GM21619 (cell line): ENCODE measurements around the gene FAT1.

Source experiments
- ATAC-seq: cut with Tn5 transposase; IDR thresholded peaks from one replicate; pipeline ENCODE4 v1.9.1; 2021; ENCODE audit not compliant: unreplicated experiment

Gene FAT1

DNA sequence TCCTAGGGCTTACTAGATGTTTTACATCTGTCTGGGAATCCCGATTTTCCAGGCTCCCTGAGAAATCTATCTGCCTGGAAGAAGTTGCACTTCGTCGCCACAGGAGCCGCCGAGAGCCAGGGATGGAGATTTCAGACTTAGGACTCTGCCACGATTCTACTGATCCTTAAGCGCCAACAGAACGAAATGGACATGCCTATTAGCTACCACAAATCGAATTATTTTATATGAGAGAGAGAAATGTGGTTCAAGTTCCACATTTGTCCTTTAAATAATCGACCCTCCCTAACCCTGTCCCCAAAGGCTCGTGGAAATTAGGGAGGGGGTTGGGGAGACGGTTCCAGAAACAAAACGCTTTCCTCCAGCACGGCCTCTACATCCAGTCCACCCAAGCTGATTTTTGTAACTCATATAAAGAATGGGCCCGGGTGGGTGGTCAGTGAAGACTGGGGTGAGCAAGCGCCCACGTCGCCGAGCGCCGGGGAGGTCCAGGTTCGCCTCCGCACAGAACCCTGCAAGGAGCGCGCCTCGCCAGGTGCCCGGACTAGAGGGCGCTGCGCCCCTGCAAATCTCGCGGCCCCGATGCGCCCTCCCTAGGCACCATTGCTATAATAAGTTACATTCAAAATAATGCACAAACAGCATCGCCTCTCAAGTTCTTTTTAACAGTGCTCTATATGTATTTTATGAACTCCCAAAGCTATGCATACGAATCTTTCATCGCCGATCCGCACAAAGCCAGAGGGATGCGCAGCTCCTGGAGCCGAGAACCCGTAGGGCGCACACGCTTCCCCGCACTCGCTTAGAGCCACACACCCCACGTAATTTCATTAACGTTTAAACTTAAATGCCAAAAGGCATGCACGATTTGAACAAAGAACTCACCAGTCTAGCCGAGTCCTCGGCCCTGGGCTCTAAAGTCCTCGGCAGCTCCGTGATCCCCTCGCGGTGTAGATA is 2.1 kb upstream of the FAT1 start:
- no peak for ATAC-seq

DNA sequence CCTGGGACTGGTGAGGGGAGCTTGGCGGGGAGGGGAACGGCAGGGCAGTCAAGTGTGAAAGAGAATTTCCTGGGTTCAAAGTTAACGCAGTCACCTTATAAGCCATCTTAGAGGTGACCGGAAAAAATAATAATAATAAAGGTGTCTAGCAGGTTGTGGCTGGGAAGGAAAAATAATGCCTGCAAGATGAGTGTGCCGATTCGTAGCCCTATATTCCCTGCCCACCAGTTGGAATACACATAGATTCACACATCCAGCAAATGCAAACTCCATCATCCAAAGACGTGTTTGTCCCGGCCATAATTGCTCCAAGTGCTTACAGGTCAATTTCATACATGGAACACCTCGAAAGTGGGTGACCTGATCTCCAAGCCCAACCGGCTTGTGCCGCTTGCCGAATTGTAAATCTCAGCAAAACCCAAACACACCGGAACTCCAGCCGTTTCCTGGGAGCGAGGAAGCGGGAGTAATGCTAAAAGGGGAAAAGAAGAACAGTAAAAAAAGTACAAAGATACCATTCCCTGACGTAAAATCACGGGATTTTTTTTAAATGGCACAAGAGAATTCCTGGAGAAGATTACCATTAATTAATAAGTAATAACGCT is 1.3 kb upstream of the FAT1 start:
- no peak for ATAC-seq

DNA sequence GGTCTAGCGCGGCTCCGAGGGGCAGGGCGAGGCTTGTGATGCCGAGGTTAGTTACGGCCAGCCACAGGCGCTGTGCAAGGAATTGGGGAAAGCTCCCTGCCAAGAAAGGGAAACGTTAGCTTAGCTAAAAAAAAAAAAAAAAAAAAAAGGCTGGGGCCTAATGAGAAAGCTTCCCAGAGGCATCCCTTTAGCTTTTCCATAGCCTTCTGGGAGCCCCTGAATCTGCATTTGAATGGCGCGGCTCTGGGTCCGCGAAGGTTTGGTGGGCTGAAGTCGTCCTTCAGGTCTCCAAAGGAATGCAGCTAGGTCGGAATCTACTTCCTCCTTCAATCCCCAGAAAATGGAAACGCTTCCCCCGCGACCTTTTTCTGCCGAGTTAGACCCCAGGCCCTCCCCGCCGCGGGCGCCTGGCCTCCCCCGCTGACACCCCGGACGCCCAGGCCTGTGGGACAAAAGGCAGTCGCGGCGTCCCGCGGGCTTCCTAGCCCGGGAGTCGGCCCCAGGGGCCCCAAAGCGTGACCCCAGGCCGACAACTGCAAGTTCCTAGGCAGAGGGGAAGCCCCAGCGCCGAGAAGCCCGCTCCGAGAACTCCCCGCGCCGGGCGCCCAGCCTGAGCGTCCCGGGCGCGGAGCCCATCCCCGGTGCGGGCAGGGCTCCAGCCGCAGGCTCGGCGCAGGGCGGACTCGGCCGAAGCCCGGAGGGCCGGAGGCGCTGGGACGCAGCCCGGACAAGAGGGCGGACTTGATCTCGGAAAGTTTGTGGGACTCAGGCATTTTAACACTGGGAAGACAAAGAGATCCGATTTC is 605 bp upstream of the FAT1 start:
- no peak for ATAC-seq

- no peak for ATAC-seq
These were observed 812 bp downstream of the FAT1 start for GRCh38 chr4:186722796-186723291.

DNA sequence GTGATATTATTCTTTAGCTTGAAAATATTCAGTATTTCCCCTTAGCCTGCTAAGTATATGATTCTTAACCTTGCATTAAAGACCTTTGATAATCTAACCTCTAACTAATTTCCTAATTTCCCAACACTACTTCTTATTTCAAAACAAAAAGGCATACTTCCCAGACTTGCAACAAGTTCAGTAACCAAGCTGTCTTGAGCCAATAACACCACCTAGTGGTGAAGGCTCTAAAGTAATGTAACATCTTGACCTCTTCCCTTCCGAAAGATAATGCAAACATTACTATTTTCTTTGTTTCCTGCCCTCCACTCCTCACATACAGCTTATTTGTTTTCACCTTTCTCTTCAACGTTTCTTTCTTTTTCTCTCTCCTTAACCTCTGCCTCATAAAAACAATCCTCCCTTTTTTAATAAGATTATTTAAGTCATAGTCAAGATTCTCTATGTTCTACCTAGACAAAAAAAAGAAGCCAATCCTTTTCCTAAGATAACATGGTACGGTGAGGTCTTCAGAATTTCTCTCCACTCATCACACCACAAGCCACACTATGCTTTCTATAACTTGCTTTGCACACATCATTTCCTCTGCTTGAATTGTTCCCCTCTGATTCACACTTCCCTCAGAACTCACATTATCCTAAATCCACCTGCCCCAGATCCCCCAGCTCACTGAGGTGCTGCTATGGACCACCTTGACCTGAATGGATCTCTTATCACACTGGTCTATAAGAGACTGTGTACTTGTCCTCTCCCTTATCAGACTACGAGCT is 3.5 kb downstream of the FAT1 start:
- no peak for ATAC-seq

GRCh38 chr4:186717556-186717955 is 6.1 kb downstream of the FAT1 start:
- ATAC-seq: no peak

- no peak for ATAC-seq
These were observed 8.6 kb downstream of the FAT1 start for GRCh38 chr4:186715077-186715476.

- ATAC-seq: no peak
These were observed 9.5 kb downstream of the FAT1 start for GRCh38 chr4:186714006-186714675.

DNA sequence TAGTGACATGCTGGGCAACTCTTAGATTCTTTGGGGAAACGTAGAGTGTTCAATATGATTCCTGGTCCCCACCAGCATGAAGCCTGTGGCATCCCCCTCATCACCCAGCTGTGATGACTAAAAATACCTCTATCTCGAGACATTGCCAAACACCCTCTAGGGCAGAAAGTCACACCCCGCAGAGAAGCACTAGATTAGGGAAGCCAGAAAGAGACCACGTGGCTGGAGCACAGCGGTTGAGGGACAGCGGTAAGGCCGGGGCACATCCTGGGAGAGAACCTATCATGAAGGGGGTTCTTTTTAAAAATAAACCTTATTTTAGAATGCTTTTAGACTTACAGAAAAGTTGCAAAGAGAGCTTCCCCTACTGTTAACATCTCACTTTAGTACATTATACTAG is 11.0 kb downstream of the FAT1 start:
- no peak for ATAC-seq

DNA sequence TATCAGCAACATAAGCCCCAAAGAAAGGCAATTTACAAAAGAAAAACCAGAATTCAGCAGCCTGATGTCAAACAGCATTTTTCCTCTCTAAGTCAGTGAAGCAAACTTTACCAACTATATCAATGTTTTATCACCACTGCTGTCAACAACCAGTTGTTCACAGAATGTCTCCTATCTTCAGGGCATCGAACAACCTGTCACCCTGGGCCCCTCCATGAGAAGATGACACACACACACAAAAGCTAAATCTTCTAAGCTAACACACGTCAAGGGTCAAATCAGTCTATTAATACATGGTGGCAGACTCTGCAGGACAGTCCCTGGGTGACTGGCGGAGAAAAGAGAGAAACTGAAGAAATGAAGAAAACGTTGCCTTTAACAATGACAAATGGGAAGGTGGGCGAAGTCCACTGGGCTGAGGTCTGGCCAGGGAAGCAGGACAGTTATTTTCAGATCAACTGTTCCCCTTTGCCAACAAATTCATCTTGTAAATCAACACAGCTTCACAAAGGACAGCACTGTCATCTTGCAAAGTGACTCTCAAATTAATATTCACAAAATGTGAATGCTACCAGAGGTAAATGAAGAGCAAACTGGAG is 13.0 kb downstream of the FAT1 start:
- no peak for ATAC-seq

- ATAC-seq: no peak
These were observed 14.1 kb downstream of the FAT1 start for GRCh38 chr4:186709517-186709916.

DNA sequence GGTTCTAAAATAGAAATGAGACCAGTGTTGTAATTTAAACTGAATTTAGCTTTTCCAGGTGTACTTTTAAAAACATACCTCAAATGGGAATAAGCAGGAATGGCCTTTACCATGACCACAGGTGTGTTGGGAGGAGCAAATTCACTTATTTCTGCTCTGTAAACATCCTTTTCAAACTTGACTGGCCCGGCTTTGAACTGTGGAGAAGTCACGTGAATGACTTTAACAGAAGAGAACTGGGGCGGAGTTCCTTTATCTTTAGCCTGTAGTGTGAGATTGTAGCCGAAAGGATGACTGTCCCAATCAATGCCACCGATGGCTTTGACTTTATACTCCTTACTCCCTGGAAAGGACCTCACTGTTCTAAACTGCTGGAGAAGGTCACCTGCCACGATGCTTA is 15.1 kb downstream of the FAT1 start:
- no peak for ATAC-seq

DNA sequence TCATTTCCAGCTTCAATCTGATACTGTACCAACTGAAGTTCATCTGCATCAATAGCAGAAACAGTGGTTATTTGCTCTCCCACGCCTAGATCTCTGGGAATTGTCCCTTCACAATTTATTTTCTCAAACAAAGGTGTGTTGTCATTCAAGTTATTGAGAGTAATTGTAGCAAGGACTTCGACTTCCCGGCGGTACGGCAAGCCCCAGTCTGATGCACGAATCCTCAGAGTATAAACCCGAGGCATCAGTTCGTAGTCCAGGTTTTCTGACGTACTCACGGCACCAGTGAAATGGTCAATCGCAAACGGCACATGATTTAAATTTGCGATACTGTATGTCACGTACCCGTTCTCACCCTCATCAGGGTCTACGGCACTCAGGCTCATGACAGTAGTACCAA is 15.7 kb downstream of the FAT1 start:
- no peak for ATAC-seq

DNA sequence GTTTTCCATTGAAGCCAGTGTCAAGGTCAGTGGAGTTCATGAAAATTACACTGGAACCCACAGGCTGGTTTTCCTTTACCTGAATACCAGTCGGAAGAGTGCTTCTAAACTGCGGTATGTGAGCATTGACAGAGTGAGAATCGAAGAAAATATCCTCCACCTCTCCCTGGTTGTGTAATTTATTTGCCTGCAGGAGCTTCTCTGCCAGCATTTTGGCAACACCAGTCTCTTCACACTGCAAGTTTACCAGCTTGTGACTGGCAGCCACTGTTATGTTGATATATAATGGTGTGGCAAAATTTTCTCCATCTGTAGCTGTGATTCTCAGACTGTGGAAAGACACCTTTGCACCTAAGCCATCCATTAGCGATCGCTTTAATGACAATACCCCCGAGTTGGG is 16.1 kb downstream of the FAT1 start:
- no peak for ATAC-seq

DNA sequence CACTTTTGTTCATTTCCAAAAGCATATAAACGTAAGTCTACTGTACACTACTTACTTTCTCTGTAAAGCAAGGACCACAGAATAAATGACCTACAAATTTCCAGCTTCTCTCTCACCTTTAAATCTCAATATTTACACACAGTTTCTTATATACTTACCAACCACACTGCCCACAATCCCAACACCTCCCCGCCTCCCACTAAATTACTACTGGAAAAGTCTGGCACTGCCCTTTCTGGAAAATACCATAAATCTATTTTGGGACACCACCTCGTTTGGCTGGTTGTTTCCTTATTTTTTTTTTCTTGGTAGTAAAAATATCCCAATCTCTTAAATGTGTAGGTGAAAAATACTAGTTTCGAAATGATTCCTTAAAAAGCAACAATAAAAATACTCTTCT is 19.6 kb downstream of the FAT1 start:
- no peak for ATAC-seq

GRCh38 chr4:186703510-186703909 is 20.1 kb downstream of the FAT1 start:
- ATAC-seq: no peak

DNA sequence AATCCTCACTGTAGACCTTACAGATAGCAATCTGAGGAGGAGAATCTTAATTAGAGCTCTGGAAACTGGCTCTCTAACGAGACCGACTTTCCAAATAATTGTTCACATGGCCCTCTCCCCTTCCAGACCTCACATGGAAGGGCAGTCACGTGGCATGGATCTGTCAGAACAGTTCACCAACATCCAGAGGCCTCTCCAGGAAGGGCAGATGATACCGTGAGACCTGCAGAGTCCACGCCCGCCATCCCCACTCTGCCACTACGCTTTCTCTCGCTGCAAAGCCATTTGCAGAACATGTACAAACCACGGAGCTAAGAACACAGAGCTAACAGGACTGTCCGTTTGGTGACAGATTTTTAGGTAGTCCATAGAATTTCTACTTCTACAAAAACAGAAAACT is 20.7 kb downstream of the FAT1 start:
- no peak for ATAC-seq

DNA sequence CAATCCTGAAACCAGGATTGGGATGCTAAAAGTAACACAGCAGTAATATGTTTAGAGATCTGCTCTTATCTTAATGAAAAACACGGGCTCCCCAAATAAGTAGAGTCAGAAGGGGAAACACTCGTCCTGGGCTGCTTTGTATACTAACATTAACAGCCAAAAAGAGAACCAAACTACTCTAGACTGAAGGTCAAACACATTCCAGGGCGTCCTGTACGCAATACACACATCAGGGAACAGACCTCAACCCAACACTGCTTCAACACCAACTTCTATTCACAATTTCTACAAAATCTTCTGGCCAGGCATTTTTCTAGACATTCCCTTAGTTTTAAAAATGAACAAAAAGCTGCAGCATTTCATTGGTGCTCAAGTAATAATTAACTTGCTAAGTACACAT is 21.4 kb downstream of the FAT1 start:
- ATAC-seq: no peak

DNA sequence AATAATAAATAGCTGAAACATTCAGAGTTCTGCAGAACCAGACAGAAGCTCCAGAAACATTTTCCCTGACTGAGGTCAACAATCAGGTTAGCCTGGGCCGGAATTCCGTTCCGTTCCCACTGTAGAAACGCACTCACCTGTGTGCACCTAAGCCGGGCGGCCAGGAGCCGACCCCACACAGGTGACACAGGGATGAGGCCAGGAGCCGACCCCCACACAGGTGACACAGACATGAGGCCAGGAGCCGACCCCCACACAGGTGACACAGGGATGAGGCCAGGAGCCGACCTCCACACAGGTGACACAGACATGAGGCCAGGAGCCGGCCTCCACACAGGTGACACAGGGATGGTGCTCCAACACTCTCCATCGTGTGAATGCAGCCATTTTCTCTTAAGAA is 21.9 kb downstream of the FAT1 start:
- ATAC-seq: no peak

DNA sequence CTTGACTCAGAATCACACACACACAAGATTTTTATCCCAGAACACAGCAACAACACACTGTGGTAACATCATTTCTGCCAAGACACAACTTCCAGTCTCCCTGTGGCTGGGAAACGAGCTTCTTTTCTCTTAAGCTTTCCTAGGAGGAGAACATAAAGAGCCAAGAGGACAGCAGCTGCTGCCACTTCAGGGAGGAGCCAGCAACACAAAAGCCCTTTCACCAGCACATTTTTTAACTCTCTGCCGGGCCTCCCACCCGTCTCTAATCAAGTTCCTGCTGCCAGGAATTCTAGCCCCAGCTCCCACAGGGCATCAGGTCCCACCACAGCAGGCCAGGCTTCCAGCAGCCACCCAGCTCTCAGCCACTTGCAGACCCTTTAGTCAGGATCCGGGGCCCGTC is 22.4 kb downstream of the FAT1 start:
- no peak for ATAC-seq
